Right lung (tissue), 5 donors: Measurements from ENCODE around the gene MMP26. TPM values are rescaled to one million over a fixed set of nuclear protein-coding genes. Genes with fewer than 3 reads are reported as not detected.
"Not testable (repeated sequence)": the region's sequence is repeated elsewhere in the genome, so short reads cannot be mapped to it uniquely, and the experiment has no call there.

ENCODE experiments used
- DNase-seq, 2 donors: peaks; one replicate each; pipeline ENCODE4 v3.0.0-alpha.2; 2013
- polyA plus RNA-seq, 5 donors: library from polyadenylated mRNA; unstranded; fragments of 120-200 nt; gene quantifications; one replicate each; pipeline versions ENCODE4 v1.2.1 to v1.2.3, GENCODE V29; 2013; ENCODE audit warnings: inconsistent platforms in 1 of 5, low replicate concordance in 1 of 5; ENCODE audit not compliant: insufficient read length in 5 of 5, insufficient read depth in 1 of 5

Gene MMP26
- polyA plus RNA-seq, 5 donors = 0.18 TPM; not detected in 4

GRCh38 chr11:4722616-4723534 lies 18.3 kb downstream of the MMP26 start:
- not testable (repeated sequence) for DNase-seq

GRCh38 chr11:4727171-4727570 lies 22.6 kb downstream of the MMP26 start:
- no peak for DNase-seq

- DNase-seq = no peak
These were observed 36.2 kb downstream of the MMP26 start for GRCh38 chr11:4740735-4741134.

GRCh38 chr11:4748438-4748837 lies 43.9 kb downstream of the MMP26 start:
- no peak for DNase-seq

GRCh38 chr11:4751201-4751600 lies 46.6 kb downstream of the MMP26 start:
- no peak for DNase-seq

Other genes with a start within 250 kb of the MMP26 start
- under 1 TPM; 0.17 to 0.43 (median 0.41) TPM for gene OR52K1, start 222.1 kb upstream of the MMP26 start, polyA plus RNA-seq
- gene OR52M1, start 159.6 kb upstream of the MMP26 start, polyA plus RNA-seq = not detected
- under 1 TPM in 1 of 5 donors, not detected in 4; 0.06 TPM for gene OR52I2, start 123.0 kb upstream of the MMP26 start, polyA plus RNA-seq
- gene OR52I1, start 110.7 kb upstream of the MMP26 start, polyA plus RNA-seq = under 1 TPM; 0.04 to 0.12 (median 0.10) TPM
- gene TRIM68, start 96.6 kb upstream of the MMP26 start, polyA plus RNA-seq = 10 to 100 TPM; 15.9 to 22.1 (median 19.6) TPM
- gene OR51D1, start 67.3 kb upstream of the MMP26 start, polyA plus RNA-seq = not detected
- gene OR51E1, start 60.8 kb upstream of the MMP26 start, polyA plus RNA-seq = under 1 TPM; 0.33 to 0.49 (median 0.36) TPM
- gene OR51E2, start 6.9 kb upstream of the MMP26 start, polyA plus RNA-seq = under 1 TPM; 0.09 to 0.28 (median 0.14) TPM
- not detected for gene OR51F1, start 65.2 kb downstream of the MMP26 start, polyA plus RNA-seq
- not detected for gene OR52R1, start 99.6 kb downstream of the MMP26 start, polyA plus RNA-seq
- not detected for gene OR51F2, start 116.5 kb downstream of the MMP26 start, polyA plus RNA-seq
- not detected for gene OR51S1, start 144.4 kb downstream of the MMP26 start, polyA plus RNA-seq
- not detected for gene OR51T1, start 177.1 kb downstream of the MMP26 start, polyA plus RNA-seq
- gene OR51A7, start 199.0 kb downstream of the MMP26 start, polyA plus RNA-seq = not detected
- gene OR51G2, start 214.6 kb downstream of the MMP26 start, polyA plus RNA-seq = not detected
- not detected for gene OR51G1, start 219.6 kb downstream of the MMP26 start, polyA plus RNA-seq
- gene OR51A4, start 242.8 kb downstream of the MMP26 start, polyA plus RNA-seq = not detected